Measurements from ENCODE around the gene SUMF1. TPM values are rescaled to one million over a fixed set of nuclear protein-coding genes. Genes with fewer than 3 reads are reported as not detected.
A peak's percentile ranks its signal among the peaks of the same experiment; 100 is the strongest.

SUMF1 gene
- total RNA-seq (10 to 100 TPM; 25.5 to 34.2 TPM), polyA plus RNA-seq (10 to 100 TPM; 13.0 to 21.6 TPM)

GRCh38 chr3:4466741-4467521 is at the start of gene SUMF1:
TSS of gene SUMF1 (minus strand) at chr3:4467269. CDS start at chr3:4467245, 24 bp downstream.
- H3K4me1 ChIP-seq (ENCODE audit: control insufficient read depth in 4 of 4, insufficient read depth in 4 of 4, low read length in 3 of 4): peaks cover 1 to 11% (median 8%) of the 10 kb centered on the region in 4 donors
- WGBS: under 1% methylated on average over 47 of the region's 47 CpGs

More at GRCh38 chr3:4466741-4467521, at the start of gene SUMF1:
- DNase-seq (ENCODE audit: low spot score): peak; percentile 85
- no peaks in the 10 kb centered on the region for H3K27me3 ChIP-seq (ENCODE audit: control insufficient read depth in 4 of 4, insufficient read depth in 4 of 4, low read length in 3 of 4)
- H3K9ac ChIP-seq (ENCODE audit: low read depth in 1 of 2, low read length in 2 of 2): peak within 1 kb of the TSS; percentile 39 to 70
- peak within 1 kb of the TSS; percentile 67 to 68 for H3K27ac ChIP-seq (ENCODE audit: low read depth in 1 of 2, low read length in 2 of 2)
- no peaks in the 10 kb centered on the region for H3K36me3 ChIP-seq (ENCODE audit: control insufficient read depth in 4 of 4, insufficient read depth in 3 of 4, low read depth in 1 of 4, low read length in 3 of 4)
- H3K4me3 ChIP-seq (ENCODE audit: low read depth in 1 of 3, low read length in 3 of 3): peak within 1 kb of the TSS; percentile 71 to 83 (median 75)
- no peaks in the 10 kb centered on the region for H3K9me3 ChIP-seq (ENCODE audit: control insufficient read depth in 4 of 4, low read length in 3 of 4)
- TF ChIP-seq YY1 (IDR thresholded peaks at IDR 0.05): peak; percentile 99
- TF ChIP-seq MAX (IDR thresholded peaks at IDR 0.05): peak; percentile 66
- TF ChIP-seq RAD21 (IDR thresholded peaks at IDR 0.05): peak; percentile 13 to 29
- TF ChIP-seq GABPA (IDR thresholded peaks at IDR 0.05 in 1 of 2, conservative IDR thresholded peaks at IDR 0.05 in 1 of 2): no peak
- TF ChIP-seq ZBTB33 (IDR thresholded peaks at IDR 0.05): no peak
- no peak for TF ChIP-seq HNF4G (IDR thresholded peaks at IDR 0.05)
- TF ChIP-seq REST (IDR thresholded peaks at IDR 0.05): peak; percentile 39
- peak; percentile 17 for TF ChIP-seq SP1 (IDR thresholded peaks at IDR 0.05)
- no peak for TF ChIP-seq RXRA (IDR thresholded peaks at IDR 0.05)
- TF ChIP-seq HNF4A (conservative IDR thresholded peaks at IDR 0.05): peak in 1 of 2 donors; percentile 10
- peak; percentile 80 for TF ChIP-seq TAF1 (conservative IDR thresholded peaks at IDR 0.05)
